DND-41 (cell line): ENCODE data around the gene SFRP5.

Experiments
- ATAC-seq: fragments of 200-7000 bp; cut with Tn5 transposase; 3 replicates; pipeline ENCODE4 v1.9.1; 2021; ENCODE audit warnings: low read depth; ENCODE audit not compliant: insufficient read depth
- DNase-seq: peaks from one replicate; pipeline ENCODE4 v3.0.0-alpha.2; 2020
- H2AFZ ChIP-seq: 2 replicates; pipeline ENCODE4 v1.6.0; 2012; ENCODE audit warnings: low read depth, low read length
- H3K27ac ChIP-seq: 2 replicates; pipeline ENCODE4 v1.5.1; 2012; ENCODE audit warnings: low read length, inconsistent platforms
- H3K27me3 ChIP-seq: fragments of 200-600 bp; sonication (generic); 2 replicates; pipeline ENCODE4 v1.6.0; 2012; ENCODE audit warnings: low read length, mild to moderate bottlenecking, inconsistent platforms; ENCODE audit not compliant: insufficient read depth, poor library complexity
- H3K36me3 ChIP-seq: 2 replicates; pipeline ENCODE4 v1.5.1; 2012; ENCODE audit warnings: low read length, inconsistent platforms; ENCODE audit not compliant: insufficient read depth
- H3K4me1 ChIP-seq: 2 replicates; pipeline ENCODE4 v1.5.1; 2012; ENCODE audit warnings: mild to moderate bottlenecking, low read length; ENCODE audit not compliant: insufficient read depth
- H3K4me2 ChIP-seq: 2 replicates; pipeline ENCODE4 v1.6.0; 2012; ENCODE audit warnings: mild to moderate bottlenecking, moderate library complexity, low read length, inconsistent platforms; ENCODE audit not compliant: insufficient read depth
- H3K4me3 ChIP-seq, 2 experiments: fragments of 200-600 bp in 1 of 2; shearing (Covaris generic) in 1 of 2; 2 replicates each; pipeline ENCODE4 v1.5.1; 2012 to 2016; ENCODE audit warnings: inconsistent platforms in 2 of 2, low read length in 2 of 2, mild to moderate bottlenecking in 2 of 2, low read depth in 1 of 2, moderate library complexity in 1 of 2
- H3K79me2 ChIP-seq: 2 replicates; pipeline ENCODE4 v1.6.0; 2012; ENCODE audit warnings: low read length, inconsistent platforms; ENCODE audit not compliant: insufficient read depth
- H3K9ac ChIP-seq: 2 replicates; pipeline ENCODE4 v1.6.0; 2012; ENCODE audit warnings: low read depth, mild to moderate bottlenecking, inconsistent platforms, low read length, moderate library complexity
- H3K9me3 ChIP-seq: 2 replicates; pipeline ENCODE4 v1.5.1; 2012; ENCODE audit warnings: low read length, moderate library complexity, mild to moderate bottlenecking, inconsistent platforms; ENCODE audit not compliant: insufficient read depth, severe bottlenecking
- H4K20me1 ChIP-seq: 2 replicates; pipeline ENCODE4 v1.6.0; 2012; ENCODE audit warnings: low read length; ENCODE audit not compliant: insufficient read depth
- EZH2 ChIP-seq: IDR thresholded peaks from 3 replicates; pipeline ENCODE4 v1.6.1; 2012; ENCODE audit warnings: borderline replicate concordance, low read depth, mild to moderate bottlenecking, moderate library complexity, low read length, inconsistent platforms; ENCODE audit not compliant: severe bottlenecking
- TF ChIP-seq, protein P1 (sequence below): IDR thresholded peaks from 2 replicates; pipeline ENCODE4 v1.5.1; 2012; ENCODE audit warnings: borderline replicate concordance, low read length, moderate library complexity, mild to moderate bottlenecking; ENCODE audit not compliant: poor library complexity, severe bottlenecking; ENCODE audit errors: extremely low read depth

SFRP5 gene

DNA sequence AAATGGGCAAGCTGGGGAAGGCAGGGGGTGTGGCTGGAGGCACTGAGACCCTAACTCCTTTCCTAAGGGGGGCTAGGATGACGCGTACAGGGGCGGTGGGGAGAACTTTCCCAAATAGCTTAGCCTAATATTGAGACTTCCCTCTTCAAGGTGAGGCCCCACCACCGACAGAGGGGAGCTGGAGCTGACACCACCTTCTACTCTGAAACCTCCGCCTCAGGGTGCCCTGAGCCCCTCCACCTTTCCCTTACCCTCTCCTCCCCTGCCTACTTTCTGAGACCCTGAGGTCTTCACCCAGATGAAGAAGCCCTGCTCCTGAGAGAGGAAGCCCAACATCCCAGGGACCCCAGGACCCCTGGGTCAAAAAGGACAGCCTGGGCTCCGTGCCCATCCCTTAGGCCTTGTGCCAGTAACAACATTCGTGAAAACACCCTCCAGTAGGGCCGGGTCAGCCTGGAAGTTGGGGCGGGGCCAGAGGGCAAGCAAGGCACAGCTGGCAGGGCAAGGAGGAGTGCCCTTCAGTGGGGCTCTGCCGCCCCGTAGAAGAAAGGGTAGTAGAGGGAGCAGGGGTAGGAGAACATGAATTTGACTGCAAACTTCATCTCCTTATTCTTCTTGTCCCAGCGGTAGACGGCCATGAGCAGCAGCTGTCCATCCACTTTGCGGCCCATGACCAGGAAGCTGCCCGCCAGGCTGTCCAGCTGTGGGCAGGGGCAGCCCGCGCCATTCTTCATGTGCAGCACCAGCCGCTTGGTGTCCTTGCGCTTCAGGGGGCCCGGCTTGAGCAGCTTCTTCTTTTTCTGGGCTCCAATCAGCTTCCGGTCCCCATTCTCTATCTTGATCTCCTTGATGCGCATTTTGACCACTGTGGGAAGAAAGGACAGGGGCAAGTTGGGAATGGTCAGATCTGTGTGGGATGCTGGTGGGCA is 4.5 kb downstream of the SFRP5 start:
- no peaks in the 10 kb centered on the region for H3K9me3 ChIP-seq
- no peak overlapping the region for H3K4me2 ChIP-seq
- H3K79me2 ChIP-seq = no peaks in the 10 kb centered on the region
- H3K4me1 ChIP-seq = no peaks in the 10 kb centered on the region
- H3K36me3 ChIP-seq = 0 out of 2 replicates have a peak, but pooled peaks cover 3% of the 10 kb centered on the region
- H3K4me3 ChIP-seq = no peak overlapping the region
- no peaks in the 10 kb centered on the region for H3K27me3 ChIP-seq
- ATAC-seq (no peak), DNase-seq (no peak)
- no peak for TF ChIP-seq EZH2
- TF ChIP-seq, protein P1, sequence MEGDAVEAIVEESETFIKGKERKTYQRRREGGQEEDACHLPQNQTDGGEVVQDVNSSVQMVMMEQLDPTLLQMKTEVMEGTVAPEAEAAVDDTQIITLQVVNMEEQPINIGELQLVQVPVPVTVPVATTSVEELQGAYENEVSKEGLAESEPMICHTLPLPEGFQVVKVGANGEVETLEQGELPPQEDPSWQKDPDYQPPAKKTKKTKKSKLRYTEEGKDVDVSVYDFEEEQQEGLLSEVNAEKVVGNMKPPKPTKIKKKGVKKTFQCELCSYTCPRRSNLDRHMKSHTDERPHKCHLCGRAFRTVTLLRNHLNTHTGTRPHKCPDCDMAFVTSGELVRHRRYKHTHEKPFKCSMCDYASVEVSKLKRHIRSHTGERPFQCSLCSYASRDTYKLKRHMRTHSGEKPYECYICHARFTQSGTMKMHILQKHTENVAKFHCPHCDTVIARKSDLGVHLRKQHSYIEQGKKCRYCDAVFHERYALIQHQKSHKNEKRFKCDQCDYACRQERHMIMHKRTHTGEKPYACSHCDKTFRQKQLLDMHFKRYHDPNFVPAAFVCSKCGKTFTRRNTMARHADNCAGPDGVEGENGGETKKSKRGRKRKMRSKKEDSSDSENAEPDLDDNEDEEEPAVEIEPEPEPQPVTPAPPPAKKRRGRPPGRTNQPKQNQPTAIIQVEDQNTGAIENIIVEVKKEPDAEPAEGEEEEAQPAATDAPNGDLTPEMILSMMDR = no peak
- H2AFZ ChIP-seq = no peak overlapping the region
- no peak overlapping the region for H3K27ac ChIP-seq
- H3K9ac ChIP-seq = no peak overlapping the region
- H4K20me1 ChIP-seq = 0 out of 2 replicates have a peak, but pooled peaks cover 6% of the 10 kb centered on the region

DNA sequence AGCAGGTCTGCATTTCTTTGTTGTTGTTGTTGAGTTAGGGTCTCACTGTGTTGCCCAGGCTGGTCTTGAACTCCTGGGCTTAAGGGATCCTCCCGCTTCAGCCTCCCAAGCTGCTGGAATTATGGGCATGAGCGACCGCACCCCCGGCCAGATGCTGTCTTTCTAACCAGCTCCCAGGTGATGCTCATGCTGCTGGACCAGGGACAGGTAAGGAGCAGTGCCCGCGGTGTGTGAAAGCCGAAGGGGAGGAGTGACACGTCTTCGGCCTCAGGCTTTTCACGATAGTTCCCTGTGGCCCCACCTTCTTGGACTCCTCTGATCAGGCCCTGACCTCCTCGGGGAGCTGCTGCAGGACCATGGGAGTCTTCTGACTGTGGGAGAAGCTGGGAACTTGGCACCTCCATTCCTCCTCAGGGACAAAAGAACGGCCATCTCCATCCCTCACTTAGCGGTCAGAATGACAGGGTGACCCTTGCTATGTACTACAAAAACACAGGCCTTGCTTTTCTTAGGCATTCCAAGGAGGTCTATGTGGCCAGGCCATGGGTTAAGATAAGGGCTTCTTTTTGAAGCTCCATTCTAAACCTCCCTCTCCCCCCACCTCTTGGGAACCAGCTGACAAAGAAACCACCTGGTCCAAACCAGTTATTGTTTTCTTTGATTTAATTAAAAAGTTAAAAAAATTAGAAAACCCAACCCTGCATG is 5.5 kb downstream of the SFRP5 start:
- Histone ChIP-seq H3K4me3 (no peak overlapping the region), H4K20me1 (0 out of 2 replicates have a peak, but pooled peaks cover 6% of the 10 kb centered on the region), H2AFZ (no peak overlapping the region), H3K9ac (no peak overlapping the region), H3K27ac (no peak overlapping the region), H3K79me2 (no peaks in the 10 kb centered on the region), H3K4me1 (no peaks in the 10 kb centered on the region), H3K36me3 (peaks cover 9% of the 10 kb centered on the region; the same call in 1 of the 2 replicates), H3K9me3 (no peaks in the 10 kb centered on the region), H3K27me3 (no peaks in the 10 kb centered on the region), H3K4me2 (no peak overlapping the region)
- no peak for ATAC-seq
- TF ChIP-seq, protein P1 = no peak
- TF ChIP-seq EZH2 = no peak
- no peak for DNase-seq

DNA sequence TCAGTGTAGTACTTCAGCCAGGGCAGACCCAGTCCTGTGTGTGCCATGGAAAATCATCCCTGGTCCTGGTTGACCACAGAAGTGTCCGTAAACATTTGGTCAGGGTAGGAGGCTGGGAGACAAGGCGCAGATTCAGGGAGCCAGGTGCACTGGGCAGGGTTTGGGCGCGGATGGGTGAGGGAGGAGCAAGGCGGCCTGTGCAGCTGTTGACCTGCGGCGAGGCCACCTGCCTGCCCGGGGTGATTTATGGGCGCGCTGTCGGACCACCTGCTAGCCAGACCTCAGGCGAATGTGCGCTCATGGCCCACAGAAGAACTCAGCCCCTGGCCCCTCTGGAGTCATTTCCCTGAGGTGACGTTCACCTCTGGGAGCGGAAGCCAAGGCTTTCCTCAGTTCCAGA is 6.6 kb downstream of the SFRP5 start:
- Histone ChIP-seq H3K79me2 (no peaks in the 10 kb centered on the region), H3K9ac (no peak overlapping the region), H3K27ac (no peak overlapping the region), H4K20me1 (0 out of 2 replicates have a peak, but pooled peaks cover 6% of the 10 kb centered on the region), H2AFZ (no peak overlapping the region), H3K4me2 (no peak overlapping the region), H3K9me3 (no peaks in the 10 kb centered on the region), H3K36me3 (peaks cover 13% of the 10 kb centered on the region; the same call in 1 of the 2 replicates), H3K4me1 (no peaks in the 10 kb centered on the region), H3K27me3 (no peaks in the 10 kb centered on the region), H3K4me3 (no peak overlapping the region)
- TF ChIP-seq, protein P1 = no peak
- TF ChIP-seq EZH2 = no peak
- ATAC-seq = no peak
- no peak for DNase-seq
